ENCODE data around the gene REEP1. TPM values are rescaled to one million over a fixed set of nuclear protein-coding genes. Genes with fewer than 3 reads are reported as not detected.

The REEP1 gene
- total RNA-seq, 1 experiment from 2014 or later = not detected

DNA sequence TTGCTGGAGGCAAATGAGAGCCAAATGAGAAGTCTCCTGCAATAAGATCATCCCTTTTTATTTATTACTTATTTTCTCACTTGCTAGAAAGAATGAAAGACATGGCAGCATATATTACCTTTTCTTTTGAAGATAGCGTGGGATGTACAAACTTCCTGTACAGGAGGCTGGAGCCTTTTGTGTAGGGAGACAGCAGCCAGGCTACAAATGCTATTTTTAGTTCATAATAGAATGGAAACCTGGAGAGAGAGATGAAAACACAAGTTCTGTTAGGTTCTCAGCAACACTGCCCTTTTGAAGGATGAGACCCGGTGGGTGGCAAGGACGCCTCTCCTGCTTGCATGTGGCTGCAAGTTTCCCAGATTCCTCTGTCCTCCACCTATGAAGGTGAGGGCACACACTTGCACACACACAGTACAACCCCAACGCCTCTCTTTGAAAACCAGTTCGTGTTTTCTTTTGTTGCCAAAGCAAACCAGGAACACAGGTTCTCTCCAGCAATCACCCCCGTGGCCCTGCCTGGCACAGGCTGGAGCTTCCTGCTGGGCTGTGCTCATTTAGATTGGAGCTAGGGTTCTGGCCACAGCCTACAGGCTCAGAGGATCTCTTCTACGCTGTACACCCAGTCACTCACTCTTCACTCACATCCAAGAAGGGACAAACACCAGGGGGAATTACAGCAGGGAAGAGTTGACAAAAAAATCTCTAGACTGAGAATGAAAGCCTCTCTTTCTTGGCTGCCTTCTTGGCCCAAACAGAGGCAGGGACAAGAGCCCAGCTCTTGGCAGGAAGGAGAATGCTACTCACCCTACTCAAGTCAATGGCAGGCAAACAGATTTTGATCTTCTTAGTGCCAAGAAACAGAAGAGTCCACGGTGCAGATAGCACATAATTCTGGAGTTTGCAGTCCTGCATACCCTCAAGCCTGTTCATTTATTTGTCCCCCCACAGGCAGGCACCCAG is 82.6 kb downstream of the REEP1 start:
- Mint-ChIP-seq H3K27ac (ENCODE audit: low read depth, unreplicated experiment) (no peak overlapping the region), H3K36me3 (ENCODE audit: insufficient read depth, unreplicated experiment) (peaks cover 4% of the 10 kb centered on the region), H3K27me3 (ENCODE audit: insufficient read depth, unreplicated experiment) (peaks cover 14% of the 10 kb centered on the region), H3K4me1 (ENCODE audit: insufficient read depth, unreplicated experiment) (no peaks in the 10 kb centered on the region), H3K9me3 (ENCODE audit: unreplicated experiment) (no peaks in the 10 kb centered on the region), H3K4me3 (ENCODE audit: unreplicated experiment) (no peak overlapping the region)
- no TSS peak for BruUV-seq (replicated peaks)
- intact Hi-C loops (cut with micrococcal nuclease) = no loop called here
- CTCF ChIA-PET = no interaction called here
- no peak for DNase-seq (ENCODE audit: unreplicated experiment)
- TF ChIP-seq CTCF (IDR thresholded peaks at IDR 0.05; ENCODE audit: unreplicated experiment) = no peak
- POLR2A ChIA-PET = no interaction called here

GRCh38 chr2:86253424-86253823 is 84.0 kb downstream of the REEP1 start:
- intact Hi-C loops (cut with micrococcal nuclease) = no loop called here
- no TSS peak for BruUV-seq (replicated peaks)

GRCh38 chr2:86251840-86252266 is 85.6 kb downstream of the REEP1 start:
- H3K36me3 Mint-ChIP-seq (ENCODE audit: insufficient read depth, unreplicated experiment) = peaks cover 7% of the 10 kb centered on the region
- TF ChIP-seq CTCF (IDR thresholded peaks at IDR 0.05; ENCODE audit: unreplicated experiment) = no peak
- no peak for DNase-seq (ENCODE audit: unreplicated experiment)
- no peak overlapping the region for H3K4me3 Mint-ChIP-seq (ENCODE audit: unreplicated experiment)
- intact Hi-C loops (cut with micrococcal nuclease) = no loop called here
- H3K9me3 Mint-ChIP-seq (ENCODE audit: unreplicated experiment) = no peaks in the 10 kb centered on the region
- ChIA-PET CTCF (interaction anchor here (1.0 kb wide), 1 partner anchor 21 kb away, joined by 3 read pairs; no protein-coding TSS in a partner anchor), POLR2A (interaction anchor here (0.6 kb wide), 1 partner anchor 13 kb away, joined by 5 read pairs; no protein-coding TSS in a partner anchor)
- H3K27ac Mint-ChIP-seq (ENCODE audit: low read depth, unreplicated experiment) = no peak overlapping the region
- peaks cover 6% of the 10 kb centered on the region for H3K4me1 Mint-ChIP-seq (ENCODE audit: insufficient read depth, unreplicated experiment)
- H3K27me3 Mint-ChIP-seq (ENCODE audit: insufficient read depth, unreplicated experiment) = peaks cover 14% of the 10 kb centered on the region
- no TSS peak for BruUV-seq (replicated peaks)

More at GRCh38 chr2:86253424-86253823, 84.0 kb downstream of the REEP1 start:
- Mint-ChIP-seq H3K9me3 (ENCODE audit: unreplicated experiment) (no peaks in the 10 kb centered on the region), H3K4me3 (ENCODE audit: unreplicated experiment) (no peak overlapping the region), H3K4me1 (ENCODE audit: insufficient read depth, unreplicated experiment) (peaks cover 6% of the 10 kb centered on the region), H3K27me3 (ENCODE audit: insufficient read depth, unreplicated experiment) (peaks cover 14% of the 10 kb centered on the region), H3K27ac (ENCODE audit: low read depth, unreplicated experiment) (no peak overlapping the region), H3K36me3 (ENCODE audit: insufficient read depth, unreplicated experiment) (peaks cover 7% of the 10 kb centered on the region)
- TF ChIP-seq CTCF (IDR thresholded peaks at IDR 0.05; ENCODE audit: unreplicated experiment) = no peak
- ChIA-PET CTCF (no interaction called here), POLR2A (no interaction called here)
- no peak for DNase-seq (ENCODE audit: unreplicated experiment)

DNA sequence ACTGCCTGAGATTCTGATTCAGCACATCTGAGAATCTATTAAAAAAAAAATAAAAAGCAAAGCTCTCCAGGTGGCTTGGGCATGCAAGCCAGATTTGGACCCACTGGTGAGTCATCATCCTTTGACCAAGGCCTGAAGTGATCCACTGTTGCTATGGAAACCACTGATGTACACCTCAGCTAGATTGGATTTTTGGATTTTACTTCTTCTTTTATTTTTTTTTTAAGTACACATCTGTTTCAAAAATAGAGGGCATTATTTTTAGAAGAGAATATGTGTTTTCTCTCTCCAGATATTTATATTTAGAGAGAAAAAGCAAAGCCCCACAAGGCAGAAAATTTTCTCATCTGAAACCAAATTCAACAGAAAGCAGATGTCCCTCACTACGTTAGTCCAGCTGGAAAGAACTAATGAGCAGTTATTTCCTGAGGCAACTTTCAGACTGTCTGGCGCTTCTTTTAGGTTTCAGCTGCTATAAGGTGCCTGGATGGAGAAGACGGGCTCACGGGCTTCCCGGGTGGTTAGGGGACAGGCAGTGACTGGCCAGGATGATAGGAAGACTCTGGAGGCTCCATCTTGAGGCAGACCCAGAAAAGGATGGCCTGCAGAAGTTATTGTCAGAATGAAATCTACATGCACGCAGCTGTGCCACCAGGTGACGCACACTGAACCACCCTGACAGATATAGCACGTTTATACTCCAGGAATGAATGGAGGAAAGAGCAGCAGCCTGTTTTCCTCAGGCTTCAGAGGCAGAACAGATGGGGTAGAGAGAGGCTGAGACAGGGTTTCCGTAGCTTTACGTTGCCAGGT is 87.6 kb downstream of the REEP1 start:
- H3K27me3 Mint-ChIP-seq (ENCODE audit: insufficient read depth, unreplicated experiment) = peaks cover 14% of the 10 kb centered on the region
- BruUV-seq (replicated peaks) = no TSS peak
- H3K36me3 Mint-ChIP-seq (ENCODE audit: insufficient read depth, unreplicated experiment) = peaks cover 7% of the 10 kb centered on the region
- peak; percentile 65 for DNase-seq (ENCODE audit: unreplicated experiment)
- no peaks in the 10 kb centered on the region for H3K9me3 Mint-ChIP-seq (ENCODE audit: unreplicated experiment)
- intact Hi-C loops (cut with micrococcal nuclease) = no loop called here
- CTCF ChIA-PET = interaction anchor here (0.6 kb wide), 1 partner anchor 216 kb away, joined by 5 read pairs; no protein-coding TSS in a partner anchor
- no peak for TF ChIP-seq CTCF (IDR thresholded peaks at IDR 0.05; ENCODE audit: unreplicated experiment)
- peak overlapping the region; percentile 55 for H3K27ac Mint-ChIP-seq (ENCODE audit: low read depth, unreplicated experiment)
- no peak overlapping the region for H3K4me3 Mint-ChIP-seq (ENCODE audit: unreplicated experiment)
- H3K4me1 Mint-ChIP-seq (ENCODE audit: insufficient read depth, unreplicated experiment) = peaks cover 6% of the 10 kb centered on the region
- POLR2A ChIA-PET = no interaction called here

Measured in MCF 10A (cell line).